ENCODE data around the gene PACSIN1. TPM values are rescaled to one million over a fixed set of nuclear protein-coding genes. Genes with fewer than 3 reads are reported as not detected.

The PACSIN1 gene
- total RNA-seq, 1 experiment from 2014 or later, result 5.0 TPM

- H3K9me2 ChIP-seq (ENCODE audit: insufficient read depth), result no peaks in the 10 kb centered on the region
- H2AFZ ChIP-seq (ENCODE audit: low read depth, low read length, poor library complexity, severe bottlenecking), result no peak overlapping the region
- H3K27me3 ChIP-seq (ENCODE audit: insufficient read depth, low read length), result no peaks in the 10 kb centered on the region
- H3K27ac ChIP-seq (ENCODE audit: low read depth, low read length), result no peak overlapping the region
- no TSS peak for BruUV-seq (replicated peaks)
- H3K79me2 ChIP-seq (ENCODE audit: insufficient read depth, low read length), result no peaks in the 10 kb centered on the region
- H3K36me3 ChIP-seq (ENCODE audit: control insufficient read depth in 1 of 2, insufficient read depth in 2 of 2, low read length in 2 of 2), result no peaks in the 10 kb centered on the region
- no peak overlapping the region for H3K9ac ChIP-seq (ENCODE audit: low read length)
- H3K9me3 ChIP-seq (ENCODE audit: control insufficient read depth in 1 of 2, insufficient read depth in 1 of 2, low read depth in 1 of 2, low read length in 2 of 2), result no peaks in the 10 kb centered on the region
- no peaks in the 10 kb centered on the region for H4K20me1 ChIP-seq (ENCODE audit: insufficient read depth)
- ATAC-seq (no peak), DNase-seq (ENCODE audit: low read depth, low spot score) (no peak)
- H3K4me2 ChIP-seq (ENCODE audit: low read length), result no peak overlapping the region
- RAD21 ChIA-PET (ENCODE audit: low non-redundant PET in 1 of 2, low total read pairs in 2 of 2, uncharacterized antibody in 2 of 2, unreplicated experiment in 2 of 2), result no interaction called here
- POLR2A ChIA-PET, result no interaction called here
- CTCF ChIA-PET, result no interaction called here
- H3K4me1 ChIP-seq (ENCODE audit: control insufficient read depth in 1 of 2, insufficient read depth in 2 of 2, low read length in 2 of 2), result peaks cover 6 to 24% of the 10 kb centered on the region in 2 experiments
- intact Hi-C loops (cut with micrococcal nuclease), result no loop called here
- no peak overlapping the region for H3K4me3 ChIP-seq (replicated peaks in 1 of 2; ENCODE audit: low read depth in 1 of 2, low read length in 2 of 2)
- TF ChIP-seq EZH2 (IDR thresholded peaks at IDR 0.05) (no peak), ELF1 (IDR thresholded peaks at IDR 0.05; ENCODE audit: borderline replicate concordance, low read depth) (no peak), POLR2AphosphoS5 (IDR thresholded peaks at IDR 0.05; ENCODE audit: low read depth, low read length) (no peak), TCF7L2 (IDR thresholded peaks at IDR 0.05; ENCODE audit: borderline replicate concordance, extremely low read depth, insufficient read depth, insufficient read length) (no peak), SRF (IDR thresholded peaks at IDR 0.05; ENCODE audit: low read depth) (no peak), SIN3A (IDR thresholded peaks at IDR 0.05; ENCODE audit: low read depth) (no peak), MAX (IDR thresholded peaks at IDR 0.05) (no peak), ATF3 (IDR thresholded peaks at IDR 0.05) (no peak), CBX3 (IDR thresholded peaks at IDR 0.05; ENCODE audit: low read depth) (no peak), CEBPB (IDR thresholded peaks at IDR 0.05; ENCODE audit: low read depth) (no peak), EZH2phosphoT487 (IDR thresholded peaks at IDR 0.05; ENCODE audit: borderline replicate concordance) (no peak), ZNF274 (IDR thresholded peaks at IDR 0.05; ENCODE audit: low read depth, low read length) (no peak), ZBTB33 (IDR thresholded peaks at IDR 0.05; ENCODE audit: extremely low read depth, insufficient replicate concordance, low read length) (no peak), FOSL1 (IDR thresholded peaks at IDR 0.05; ENCODE audit: low read depth) (no peak), POLR2A (IDR thresholded peaks at IDR 0.05; ENCODE audit: borderline replicate concordance, extremely low read depth, insufficient read depth, insufficient read length) (no peak), EGR1 (IDR thresholded peaks at IDR 0.05; ENCODE audit: low read depth) (no peak), REST (IDR thresholded peaks at IDR 0.05; ENCODE audit: low read depth) (no peak), CTCF (IDR thresholded peaks at IDR 0.05 in 2 of 3, conservative IDR thresholded peaks at IDR 0.05 in 1 of 3; ENCODE audit: borderline replicate concordance in 1 of 3, insufficient read depth in 1 of 3, low read depth in 2 of 3, low read length in 2 of 3) (no peak)
Measured at GRCh38 chr6:34487536-34487935, 21.7 kb downstream of the PACSIN1 start.
